Stimulated activated naive CD4-positive, alpha-beta T cell (primary cell): ENCODE results near the gene BCLAF1.

Source experiments
- DNase-seq, 6 experiments: peaks; one replicate each; lab custom pipeline; 2025; lab: John Stamatoyannopoulos, UW

Gene BCLAF1

GRCh38 chr6:136289579-136290409 lies at the start of gene BCLAF1:
TSS of gene BCLAF1 (minus strand) at chr6:136289846. CDS start at chr6:136279866, 9,980 bp downstream.
- peak; percentile 98 to 100 (median 99) for DNase-seq

GRCh38 chr6:136338486-136338885 lies 48.8 kb upstream of the BCLAF1 start:
- no peak for DNase-seq

- DNase-seq, result no peak
Measured at GRCh38 chr6:136337606-136338005, 48.0 kb upstream of the BCLAF1 start.

- DNase-seq, result no peak
Measured at GRCh38 chr6:136337121-136337520, 47.5 kb upstream of the BCLAF1 start.

- no peak for DNase-seq
Measured at GRCh38 chr6:136335736-136336363, 46.2 kb upstream of the BCLAF1 start.

GRCh38 chr6:136334853-136335252 lies 45.2 kb upstream of the BCLAF1 start:
- DNase-seq, result no peak

- DNase-seq, result no peak
Measured at GRCh38 chr6:136334465-136334846, 44.8 kb upstream of the BCLAF1 start.

- no peak for DNase-seq
Measured at GRCh38 chr6:136333824-136334464, 44.3 kb upstream of the BCLAF1 start.

- no peak for DNase-seq
Measured at GRCh38 chr6:136331461-136331860, 41.8 kb upstream of the BCLAF1 start.

- no peak for DNase-seq
Measured at GRCh38 chr6:136330634-136331033, 41.0 kb upstream of the BCLAF1 start.

- no peak for DNase-seq
Measured at GRCh38 chr6:136326038-136326553, 36.5 kb upstream of the BCLAF1 start.

- DNase-seq, result no peak
Measured at GRCh38 chr6:136324686-136325380, 35.2 kb upstream of the BCLAF1 start.

- DNase-seq, result no peak
Measured at GRCh38 chr6:136323431-136324112, 33.9 kb upstream of the BCLAF1 start.

GRCh38 chr6:136319732-136320131 lies 30.1 kb upstream of the BCLAF1 start:
- no peak for DNase-seq

GRCh38 chr6:136318676-136319075 lies 29.0 kb upstream of the BCLAF1 start:
- no peak for DNase-seq

GRCh38 chr6:136317971-136318370 lies 28.3 kb upstream of the BCLAF1 start:
- no peak for DNase-seq

GRCh38 chr6:136317021-136317694 lies 27.5 kb upstream of the BCLAF1 start:
- DNase-seq, result peak; percentile 11 to 76 (median 48)

GRCh38 chr6:136315594-136315993 lies 25.9 kb upstream of the BCLAF1 start:
- DNase-seq, result no peak

- DNase-seq, result no peak
Measured at GRCh38 chr6:136312975-136313374, 23.3 kb upstream of the BCLAF1 start.

- DNase-seq, result no peak
Measured at GRCh38 chr6:136309729-136310311, 20.2 kb upstream of the BCLAF1 start.

- no peak for DNase-seq
Measured at GRCh38 chr6:136309171-136309570, 19.5 kb upstream of the BCLAF1 start.
